WTC11 (cell line): ENCODE data around the gene DNM3. TPM values are rescaled to one million over a fixed set of nuclear protein-coding genes. Genes with fewer than 3 reads are reported as not detected.

Experiments
- ATAC-seq: fragments of 200-7000 bp; cut with Tn5 transposase; 2 replicates; pipeline ENCODE4 v1.10.0; 2021; ENCODE audit warnings: mild to moderate bottlenecking, moderate library complexity
- CTCF ChIA-PET: fragments of 300-600 bp; sonication (Branson Sonifier 250); formaldehyde crosslinking; loops from one replicate; lab custom pipeline; 2021; ENCODE audit warnings: antibody characterized with exemption; lab: Charles Lee
- POLR2A ChIA-PET: fragments of 350-600 bp; sonication (Branson Sonifier 250); formaldehyde crosslinking; loops from one replicate; lab custom pipeline; 2021; ENCODE audit warnings: antibody characterized with exemption; lab: Charles Lee
- DNase-seq: peaks from one replicate; pipeline ENCODE4 v3.0.0; 2021; ENCODE audit warnings: low spot score
- H3K27ac Mint-ChIP-seq: 2 replicates; pipeline ENCODE4 v1.8.0; 2021; ENCODE audit warnings: mixed read lengths
- H3K27me3 Mint-ChIP-seq: 2 replicates; pipeline ENCODE4 v1.8.0; 2021; ENCODE audit warnings: low read depth, mild to moderate bottlenecking, moderate library complexity, mixed read lengths
- H3K36me3 Mint-ChIP-seq: 2 replicates; pipeline ENCODE4 v1.8.0; 2021; ENCODE audit warnings: mixed read lengths
- H3K4me1 Mint-ChIP-seq: 2 replicates; pipeline ENCODE4 v1.8.0; 2022; ENCODE audit warnings: mixed read lengths
- H3K4me3 Mint-ChIP-seq: 2 replicates; pipeline ENCODE4 v1.8.0; 2021; ENCODE audit warnings: mild to moderate bottlenecking, moderate library complexity, mixed read lengths
- H3K9me3 Mint-ChIP-seq: 2 replicates; pipeline ENCODE4 v1.8.0; 2021; ENCODE audit warnings: mixed read lengths
- CREB1 ChIP-seq: sonication (generic); formaldehyde crosslinking; IDR thresholded peaks from 2 replicates; pipeline ENCODE4 v1.8.0; 2023; ENCODE audit warnings: mild to moderate bottlenecking, missing genetic modification reagents
- CREM ChIP-seq: sonication (generic); formaldehyde crosslinking; IDR thresholded peaks from 2 replicates; pipeline ENCODE4 v1.8.1; 2022; ENCODE audit warnings: mild to moderate bottlenecking, missing genetic modification reagents, moderate library complexity
- ELF4 ChIP-seq: sonication (generic); formaldehyde crosslinking; IDR thresholded peaks from 2 replicates; pipeline ENCODE4 v1.8.1; 2022; ENCODE audit warnings: low read depth, mild to moderate bottlenecking, moderate library complexity, missing genetic modification reagents
- HMGA2 ChIP-seq: fragments of 250-450 bp; sonication (Bioruptor Pico); IDR thresholded peaks from 2 replicates; pipeline ENCODE4 v1.4.0; 2021; ENCODE audit warnings: mild to moderate bottlenecking, moderate library complexity
- NR1H2 ChIP-seq: sonication (generic); formaldehyde crosslinking; IDR thresholded peaks from 2 replicates; pipeline ENCODE4 v1.9.0; 2021; ENCODE audit warnings: mild to moderate bottlenecking, moderate library complexity, missing genetic modification reagents
- NR3C1 ChIP-seq: sonication (generic); formaldehyde crosslinking; conservative IDR thresholded peaks from 2 replicates; pipeline ENCODE4 v1.8.1; 2023; ENCODE audit warnings: low read depth, mild to moderate bottlenecking, missing genetic modification reagents
- OVOL2 ChIP-seq: fragments of 250-450 bp; sonication (Bioruptor Pico); IDR thresholded peaks from 2 replicates; pipeline ENCODE4 v1.9.0; 2021; ENCODE audit warnings: mild to moderate bottlenecking, borderline replicate concordance
- RELA ChIP-seq: sonication (generic); formaldehyde crosslinking; IDR thresholded peaks from 2 replicates; pipeline ENCODE4 v1.8.1; 2022; ENCODE audit warnings: missing genetic modification reagents, mild to moderate bottlenecking, borderline replicate concordance
- SMAD4 ChIP-seq: sonication (generic); formaldehyde crosslinking; IDR thresholded peaks from 2 replicates; pipeline ENCODE4 v1.8.0; 2022; ENCODE audit warnings: mild to moderate bottlenecking, missing genetic modification reagents
- SP1 ChIP-seq: sonication (generic); formaldehyde crosslinking; conservative IDR thresholded peaks from 2 replicates; pipeline ENCODE4 v1.8.1; 2022; ENCODE audit warnings: missing genetic modification reagents
- TCF7 ChIP-seq: sonication (generic); formaldehyde crosslinking; IDR thresholded peaks from 2 replicates; pipeline ENCODE4 v1.8.0; 2022; ENCODE audit warnings: mild to moderate bottlenecking, low read depth, missing genetic modification reagents, moderate library complexity
- ZNF121 ChIP-seq: sonication (generic); formaldehyde crosslinking; IDR thresholded peaks from 2 replicates; pipeline ENCODE4 v1.8.0; 2023; ENCODE audit warnings: missing genetic modification reagents
- ZNF317 ChIP-seq: sonication (generic); formaldehyde crosslinking; IDR thresholded peaks from 2 replicates; pipeline ENCODE4 v1.8.1; 2023; ENCODE audit warnings: low read depth, mild to moderate bottlenecking, moderate library complexity, missing genetic modification reagents, borderline replicate concordance
- ZNF396 ChIP-seq: fragments of 250-450 bp; sonication (Bioruptor Pico); IDR thresholded peaks from 2 replicates; pipeline ENCODE4 v1.8.0; 2021; ENCODE audit warnings: mild to moderate bottlenecking, moderate library complexity, borderline replicate concordance
- ZNF671 ChIP-seq: fragments of 250-450 bp; sonication (Bioruptor Pico); IDR thresholded peaks from 2 replicates; pipeline ENCODE4 v1.8.0; 2021; ENCODE audit warnings: mild to moderate bottlenecking
- total RNA-seq: library from RNA; stranded (reverse); gene quantifications from 3 replicates; pipeline ENCODE4 v1.2.3, GENCODE V29; 2021
- TF ChIP-seq, protein P1 (sequence below): sonication (generic); formaldehyde crosslinking; IDR thresholded peaks from 2 replicates; pipeline ENCODE4 v1.8.1; 2022; ENCODE audit warnings: mild to moderate bottlenecking, moderate library complexity, missing genetic modification reagents
- TF ChIP-seq, protein P2 (sequence below): sonication (generic); formaldehyde crosslinking; IDR thresholded peaks from 2 replicates; pipeline ENCODE4 v1.8.0; 2022; ENCODE audit warnings: missing genetic modification reagents
- TF ChIP-seq, protein P3 (sequence below): fragments of 250-450 bp; sonication (Bioruptor Pico); IDR thresholded peaks from 2 replicates; pipeline ENCODE4 v1.8.0; 2021; ENCODE audit warnings: mild to moderate bottlenecking
- TF ChIP-seq, protein P4 (sequence below): fragments of 250-450 bp; sonication (Bioruptor Pico); conservative IDR thresholded peaks from 2 replicates; pipeline ENCODE4 v1.9.0; 2021; ENCODE audit warnings: mild to moderate bottlenecking
- TF ChIP-seq, protein P5 (sequence below): sonication (generic); formaldehyde crosslinking; conservative IDR thresholded peaks from 2 replicates; pipeline ENCODE4 v1.8.1; 2022; ENCODE audit warnings: mild to moderate bottlenecking, missing genetic modification reagents

Gene DNM3
- total RNA-seq, 1 experiment from 2014 or later = 1.9 TPM

DNA sequence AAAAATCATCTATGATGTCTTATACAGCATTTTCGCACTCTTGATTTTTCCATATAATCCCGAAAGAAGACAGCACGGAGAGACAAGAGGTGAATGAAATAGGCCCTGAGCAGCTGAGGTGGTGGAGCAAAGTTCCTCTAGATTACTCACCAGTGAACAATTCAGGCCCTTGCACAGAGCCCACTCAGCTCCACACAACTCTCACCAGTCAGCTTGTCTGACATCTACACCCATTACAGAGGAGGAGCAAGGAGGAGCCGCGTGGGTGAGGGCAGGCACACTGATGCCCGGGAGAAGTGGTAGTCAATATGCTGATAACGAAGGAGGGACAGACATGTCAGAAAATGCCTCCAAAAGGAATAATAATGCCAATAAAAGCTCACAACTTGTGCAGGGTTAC lies 59.9 kb downstream of the DNM3 start:
- Mint-ChIP-seq H3K27ac (no peak overlapping the region; the same call in 1 of the 2 replicates), H3K36me3 (no peaks in the 10 kb centered on the region), H3K4me3 (no peak overlapping the region), H3K4me1 (peaks cover 25% of the 10 kb centered on the region), H3K27me3 (no peaks in the 10 kb centered on the region), H3K9me3 (no peaks in the 10 kb centered on the region)
- ATAC-seq = no peak
- DNase-seq = no peak
- ChIA-PET POLR2A (no interaction called here), CTCF (no interaction called here)
- TF ChIP-seq ZNF396 (CRISPR knock-in tag) (no peak), CREM (no peak)
- TF ChIP-seq, all 79 proteins: peak for 0

DNA sequence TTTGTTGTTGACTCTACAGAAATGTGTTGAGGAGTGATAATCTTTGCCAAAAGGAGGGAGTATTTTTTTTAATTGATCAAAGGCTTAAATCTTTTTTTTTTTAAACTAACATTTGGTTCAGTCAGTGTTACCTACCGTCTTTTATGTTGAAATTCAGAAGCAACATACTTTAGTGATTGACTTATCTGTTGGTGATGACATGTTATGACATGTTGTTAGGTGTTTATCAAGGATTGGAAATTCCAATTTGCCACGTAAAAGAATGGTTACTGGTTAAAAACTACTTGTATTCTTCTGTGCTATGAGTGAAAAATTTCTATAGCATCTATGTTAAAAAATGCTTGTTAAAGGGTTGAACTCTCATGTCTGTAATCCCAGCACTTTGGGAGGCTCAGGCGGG lies 61.2 kb downstream of the DNM3 start:
- no peak overlapping the region; the same call in 1 of the 2 replicates for H3K27ac Mint-ChIP-seq
- no peaks in the 10 kb centered on the region for H3K36me3 Mint-ChIP-seq
- DNase-seq = no peak
- no peaks in the 10 kb centered on the region for H3K9me3 Mint-ChIP-seq
- POLR2A ChIA-PET = no interaction called here
- CTCF ChIA-PET = no interaction called here
- no peak overlapping the region for H3K4me3 Mint-ChIP-seq
- ATAC-seq = no peak
- TF ChIP-seq OVOL2 (CRISPR knock-in tag) = no peak
- no peak for TF ChIP-seq SMAD4 (CRISPR knock-in tag)
- TF ChIP-seq ELF4 (CRISPR knock-in tag) = no peak
- TF ChIP-seq, protein P1, sequence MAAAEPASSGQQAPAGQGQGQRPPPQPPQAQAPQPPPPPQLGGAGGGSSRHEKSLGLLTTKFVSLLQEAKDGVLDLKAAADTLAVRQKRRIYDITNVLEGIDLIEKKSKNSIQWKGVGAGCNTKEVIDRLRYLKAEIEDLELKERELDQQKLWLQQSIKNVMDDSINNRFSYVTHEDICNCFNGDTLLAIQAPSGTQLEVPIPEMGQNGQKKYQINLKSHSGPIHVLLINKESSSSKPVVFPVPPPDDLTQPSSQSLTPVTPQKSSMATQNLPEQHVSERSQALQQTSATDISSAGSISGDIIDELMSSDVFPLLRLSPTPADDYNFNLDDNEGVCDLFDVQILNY = no peak
- no peak for TF ChIP-seq ZNF121 (CRISPR knock-in tag)
- TF ChIP-seq SP1 (CRISPR knock-in tag) = no peak
- TF ChIP-seq HMGA2 (CRISPR knock-in tag) = no peak
- TF ChIP-seq ZNF317 (CRISPR knock-in tag) = no peak
- TF ChIP-seq, protein P2, sequence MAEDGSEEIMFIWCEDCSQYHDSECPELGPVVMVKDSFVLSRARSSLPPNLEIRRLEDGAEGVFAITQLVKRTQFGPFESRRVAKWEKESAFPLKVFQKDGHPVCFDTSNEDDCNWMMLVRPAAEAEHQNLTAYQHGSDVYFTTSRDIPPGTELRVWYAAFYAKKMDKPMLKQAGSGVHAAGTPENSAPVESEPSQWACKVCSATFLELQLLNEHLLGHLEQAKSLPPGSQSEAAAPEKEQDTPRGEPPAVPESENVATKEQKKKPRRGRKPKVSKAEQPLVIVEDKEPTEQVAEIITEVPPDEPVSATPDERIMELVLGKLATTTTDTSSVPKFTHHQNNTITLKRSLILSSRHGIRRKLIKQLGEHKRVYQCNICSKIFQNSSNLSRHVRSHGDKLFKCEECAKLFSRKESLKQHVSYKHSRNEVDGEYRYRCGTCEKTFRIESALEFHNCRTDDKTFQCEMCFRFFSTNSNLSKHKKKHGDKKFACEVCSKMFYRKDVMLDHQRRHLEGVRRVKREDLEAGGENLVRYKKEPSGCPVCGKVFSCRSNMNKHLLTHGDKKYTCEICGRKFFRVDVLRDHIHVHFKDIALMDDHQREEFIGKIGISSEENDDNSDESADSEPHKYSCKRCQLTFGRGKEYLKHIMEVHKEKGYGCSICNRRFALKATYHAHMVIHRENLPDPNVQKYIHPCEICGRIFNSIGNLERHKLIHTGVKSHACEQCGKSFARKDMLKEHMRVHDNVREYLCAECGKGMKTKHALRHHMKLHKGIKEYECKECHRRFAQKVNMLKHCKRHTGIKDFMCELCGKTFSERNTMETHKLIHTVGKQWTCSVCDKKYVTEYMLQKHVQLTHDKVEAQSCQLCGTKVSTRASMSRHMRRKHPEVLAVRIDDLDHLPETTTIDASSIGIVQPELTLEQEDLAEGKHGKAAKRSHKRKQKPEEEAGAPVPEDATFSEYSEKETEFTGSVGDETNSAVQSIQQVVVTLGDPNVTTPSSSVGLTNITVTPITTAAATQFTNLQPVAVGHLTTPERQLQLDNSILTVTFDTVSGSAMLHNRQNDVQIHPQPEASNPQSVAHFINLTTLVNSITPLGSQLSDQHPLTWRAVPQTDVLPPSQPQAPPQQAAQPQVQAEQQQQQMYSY (CRISPR knock-in tag) = no peak
- no peak for TF ChIP-seq RELA (CRISPR knock-in tag)
- TF ChIP-seq, protein P3, sequence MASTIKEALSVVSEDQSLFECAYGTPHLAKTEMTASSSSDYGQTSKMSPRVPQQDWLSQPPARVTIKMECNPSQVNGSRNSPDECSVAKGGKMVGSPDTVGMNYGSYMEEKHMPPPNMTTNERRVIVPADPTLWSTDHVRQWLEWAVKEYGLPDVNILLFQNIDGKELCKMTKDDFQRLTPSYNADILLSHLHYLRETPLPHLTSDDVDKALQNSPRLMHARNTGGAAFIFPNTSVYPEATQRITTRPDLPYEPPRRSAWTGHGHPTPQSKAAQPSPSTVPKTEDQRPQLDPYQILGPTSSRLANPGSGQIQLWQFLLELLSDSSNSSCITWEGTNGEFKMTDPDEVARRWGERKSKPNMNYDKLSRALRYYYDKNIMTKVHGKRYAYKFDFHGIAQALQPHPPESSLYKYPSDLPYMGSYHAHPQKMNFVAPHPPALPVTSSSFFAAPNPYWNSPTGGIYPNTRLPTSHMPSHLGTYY (CRISPR knock-in tag) = no peak
- no peak for TF ChIP-seq CREB1 (CRISPR knock-in tag)
- TF ChIP-seq NR1H2 (CRISPR knock-in tag) = no peak
- TF ChIP-seq, protein P4, sequence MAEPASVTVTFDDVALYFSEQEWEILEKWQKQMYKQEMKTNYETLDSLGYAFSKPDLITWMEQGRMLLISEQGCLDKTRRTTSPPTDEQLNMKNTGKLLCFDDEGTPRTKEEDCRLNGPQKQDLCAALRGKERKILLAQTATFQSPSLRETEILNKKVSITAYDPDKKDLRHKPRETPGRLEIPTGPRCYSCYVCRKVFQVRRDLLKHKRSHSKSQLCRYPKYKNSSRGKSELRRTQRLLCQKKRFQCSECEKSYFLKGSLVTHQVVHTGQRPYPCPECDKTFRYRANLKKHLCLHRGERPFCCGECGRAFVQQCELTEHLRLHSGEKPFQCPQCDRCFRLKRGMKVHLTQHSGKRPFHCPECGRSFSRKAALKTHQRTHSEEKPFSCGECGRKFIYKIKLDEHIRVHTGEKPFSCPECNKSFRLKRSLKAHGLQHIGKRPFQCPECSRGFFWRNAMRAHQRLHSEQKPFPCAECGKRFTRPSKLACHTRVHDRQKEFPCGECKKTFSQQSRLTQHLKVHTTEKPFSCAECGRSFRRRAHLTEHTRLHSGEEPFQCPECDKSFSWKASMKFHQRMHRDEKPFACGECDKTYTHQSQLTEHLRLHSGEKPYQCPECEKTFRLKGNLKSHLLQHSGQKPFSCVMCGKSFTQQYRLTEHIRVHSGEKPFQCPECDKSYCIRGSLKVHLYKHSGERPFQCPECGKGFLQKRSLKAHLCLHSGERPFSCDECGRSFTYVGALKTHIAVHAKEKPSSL (CRISPR knock-in tag) = no peak
- TF ChIP-seq, protein P5, sequence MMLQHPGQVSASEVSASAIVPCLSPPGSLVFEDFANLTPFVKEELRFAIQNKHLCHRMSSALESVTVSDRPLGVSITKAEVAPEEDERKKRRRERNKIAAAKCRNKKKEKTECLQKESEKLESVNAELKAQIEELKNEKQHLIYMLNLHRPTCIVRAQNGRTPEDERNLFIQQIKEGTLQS (CRISPR knock-in tag) = no peak
- no peak for TF ChIP-seq NR3C1 (CRISPR knock-in tag)
- no peak for TF ChIP-seq ZNF671 (CRISPR knock-in tag)
- TF ChIP-seq TCF7 (CRISPR knock-in tag) = no peak
- H3K4me1 Mint-ChIP-seq = peaks cover 27% of the 10 kb centered on the region
- H3K27me3 Mint-ChIP-seq = no peaks in the 10 kb centered on the region
